ENCODE results near the gene TMEM229B.

- TF ChIP-seq, protein P1, sequence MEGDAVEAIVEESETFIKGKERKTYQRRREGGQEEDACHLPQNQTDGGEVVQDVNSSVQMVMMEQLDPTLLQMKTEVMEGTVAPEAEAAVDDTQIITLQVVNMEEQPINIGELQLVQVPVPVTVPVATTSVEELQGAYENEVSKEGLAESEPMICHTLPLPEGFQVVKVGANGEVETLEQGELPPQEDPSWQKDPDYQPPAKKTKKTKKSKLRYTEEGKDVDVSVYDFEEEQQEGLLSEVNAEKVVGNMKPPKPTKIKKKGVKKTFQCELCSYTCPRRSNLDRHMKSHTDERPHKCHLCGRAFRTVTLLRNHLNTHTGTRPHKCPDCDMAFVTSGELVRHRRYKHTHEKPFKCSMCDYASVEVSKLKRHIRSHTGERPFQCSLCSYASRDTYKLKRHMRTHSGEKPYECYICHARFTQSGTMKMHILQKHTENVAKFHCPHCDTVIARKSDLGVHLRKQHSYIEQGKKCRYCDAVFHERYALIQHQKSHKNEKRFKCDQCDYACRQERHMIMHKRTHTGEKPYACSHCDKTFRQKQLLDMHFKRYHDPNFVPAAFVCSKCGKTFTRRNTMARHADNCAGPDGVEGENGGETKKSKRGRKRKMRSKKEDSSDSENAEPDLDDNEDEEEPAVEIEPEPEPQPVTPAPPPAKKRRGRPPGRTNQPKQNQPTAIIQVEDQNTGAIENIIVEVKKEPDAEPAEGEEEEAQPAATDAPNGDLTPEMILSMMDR (conservative IDR thresholded peaks at IDR 0.05; ENCODE audit: low read depth, low read length) = no peak
- TF ChIP-seq POLR2A (IDR thresholded peaks at IDR 0.05; ENCODE audit: low read depth, low read length) (no peak), RAD21 (IDR thresholded peaks at IDR 0.05; ENCODE audit: low read length) (no peak), RCOR1 (IDR thresholded peaks at IDR 0.05; ENCODE audit: insufficient replicate concordance, low read length) (no peak), MAFK (IDR thresholded peaks at IDR 0.05; ENCODE audit: low read depth, low read length) (no peak)
Measured at GRCh38 chr14:67487332-67487731, 1.2 kb downstream of the TMEM229B start.
